Purkinje cell (primary cell): ENCODE results near the gene GORAB. TPM values are rescaled to one million over a fixed set of nuclear protein-coding genes. Genes with fewer than 3 reads are reported as not detected.

ENCODE experiments used
- polyA plus RNA-seq: library from polyadenylated mRNA; unstranded; fragments of >200 nt; fragmentation: Nextera tagmentation; gene quantifications from 2 replicates; pipeline ENCODE4 v1.2.1, GENCODE V29; 2014

Gene GORAB
- 1.2 and 2.5 TPM in 2 replicates for polyA plus RNA-seq

GRCh38 chr1:170531758-170532657 lies at the start of gene GORAB:
GORAB (plus strand) TSS chr1:170532166; CDS start chr1:170532224, 58 bp downstream.

Other genes starting within 250 kb of the GORAB start
- 2.3 and 6.9 TPM in 2 replicates for gene PRRX1, start 132.0 kb downstream of the GORAB start, polyA plus RNA-seq